K562 (cell line): ENCODE results near the gene PGS1. TPM values are rescaled to one million over a fixed set of nuclear protein-coding genes. Genes with fewer than 3 reads are reported as not detected.

Experiments used
- ATAC-seq: fragments of 200-7000 bp; cut with Tn5 transposase; 3 replicates; pipeline ENCODE4 v1.9.1; 2020; ENCODE audit warnings: moderate library complexity
- BruUV-seq: library from RNA; stranded (reverse); fragments of 400-500 nt; replicated peaks from 2 replicates; lab custom pipeline; 2021; lab: Mats Ljungman, UMichigan
- CTCF ChIA-PET: fragments of 300-600 bp; formaldehyde crosslinking; extraction: SDS; loops from one replicate; lab custom pipeline; 2021; ENCODE audit warnings: low intra/inter-chr PET ratio; lab: Yijun Ruan, JAX
- POLR2A ChIA-PET: fragments of 300-600, 350-650 bp; sonication (Branson Sonifier 250); formaldehyde crosslinking; extraction: SDS; loops from one replicate; lab custom pipeline; 2021; ENCODE audit warnings: antibody characterized with exemption, inconsistent platforms; lab: Yijun Ruan, JAX
- DNase-seq, 4 experiments: peaks; one replicate each; pipeline versions ENCODE4 v3.0.0 to v3.0.0-alpha.2; 2011 to 2018; ENCODE audit warnings: low spot score in 3 of 4, mixed read lengths in 3 of 4; ENCODE audit errors: extremely low read depth in 1 of 4
- FAIRE-seq: peaks from 2 replicates; lab custom pipeline; 2011; peaks lifted over from hg19 to GRCh38; lab: Jason Lieb, UNC
- H2AFZ ChIP-seq: 2 replicates; pipeline ENCODE4 v1.6.0; 2011; ENCODE audit warnings: low read depth, low read length, control low read depth, inconsistent platforms
- H3K27ac ChIP-seq: fragments of 200-600 bp; 3 replicates; pipeline ENCODE4 v1.8.0; 2011; ENCODE audit warnings: low read depth, mild to moderate bottlenecking, control low read depth, inconsistent platforms, low read length, moderate library complexity, mixed read lengths; ENCODE audit errors: extremely low read depth
- H3K27me3 ChIP-seq, 2 experiments: fragments of 300-600 bp in 1 of 2; 2 replicates in 1 of 2; 3 replicates in 1 of 2; pipeline versions ENCODE4 v1.6.0 to v1.8.0; 2011; ENCODE audit warnings: inconsistent platforms in 2 of 2, low read length in 2 of 2, mild to moderate bottlenecking in 1 of 2, mixed read lengths in 1 of 2, moderate library complexity in 1 of 2; ENCODE audit not compliant: control insufficient read depth in 2 of 2, insufficient read depth in 2 of 2
- H3K36me3 ChIP-seq: fragments of 300-600 bp; 3 replicates; pipeline ENCODE4 v1.8.0; 2011; ENCODE audit warnings: mild to moderate bottlenecking, low read length, inconsistent platforms; ENCODE audit not compliant: control insufficient read depth, insufficient read depth
- H3K4me1 ChIP-seq, 2 experiments: fragments of 200-600 bp in 1 of 2; replicated peaks in 1 of 2; 2 replicates in 1 of 2; 3 replicates in 1 of 2; pipeline versions ENCODE4 v1.5.1 to v1.8.0; 2011; ENCODE audit warnings: inconsistent platforms in 2 of 2, low read length in 2 of 2, mild to moderate bottlenecking in 1 of 2, mixed read lengths in 1 of 2, moderate library complexity in 1 of 2; ENCODE audit not compliant: control insufficient read depth in 2 of 2, insufficient read depth in 2 of 2
- H3K4me2 ChIP-seq: 2 replicates; pipeline ENCODE4 v1.6.1; 2011; ENCODE audit warnings: low read length, control low read depth, inconsistent platforms, mixed read lengths; ENCODE audit not compliant: insufficient read depth
- H3K4me3 ChIP-seq: fragments of 200-600 bp; sonication (generic), shearing (Covaris generic); 2 replicates; pipeline ENCODE4 v1.5.1; 2016; ENCODE audit warnings: control low read depth, inconsistent platforms
- H3K79me2 ChIP-seq: fragments of 200-600 bp; 3 replicates; pipeline ENCODE4 v1.8.0; 2011; ENCODE audit warnings: low read length, inconsistent platforms; ENCODE audit not compliant: control insufficient read depth, insufficient read depth
- H3K9ac ChIP-seq, 2 experiments: 2 replicates each; pipeline versions ENCODE4 v1.6.0 to v1.6.1; 2011; ENCODE audit warnings: low read depth in 2 of 2, low read length in 2 of 2, control low read depth in 1 of 2, inconsistent platforms in 1 of 2, mild to moderate bottlenecking in 1 of 2, mixed read lengths in 1 of 2; ENCODE audit not compliant: insufficient read depth in 1 of 2
- H3K9me1 ChIP-seq: one replicate; pipeline ENCODE4 v1.6.0; 2011; ENCODE audit warnings: inconsistent platforms, mild to moderate bottlenecking, low read length, moderate library complexity; ENCODE audit not compliant: control insufficient read depth, insufficient read depth
- H3K9me3 ChIP-seq: replicated peaks from 2 replicates; pipeline ENCODE4 v1.5.1; 2011; ENCODE audit warnings: low read depth, low read length, inconsistent platforms; ENCODE audit not compliant: control insufficient read depth, insufficient read depth
- H4K20me1 ChIP-seq: replicated peaks from 2 replicates; pipeline ENCODE4 v1.6.1; 2011; ENCODE audit warnings: low read length, inconsistent platforms, mixed read lengths; ENCODE audit not compliant: control insufficient read depth, insufficient read depth
- BMI1 ChIP-seq: fragments of 150-350 bp; IDR thresholded peaks from 2 replicates; pipeline ENCODE4 v1.6.1; 2014; ENCODE audit warnings: low read length
- ETV1 ChIP-seq: fragments of 450-650 bp; conservative IDR thresholded peaks from 2 replicates; pipeline ENCODE4 v1.6.1; 2016; ENCODE audit warnings: missing genetic modification characterization, control low read depth, low read depth, missing compliant biosample characterization
- FOSL1 ChIP-seq: fragments of 200-800 bp; sonication (Bioruptor generic); conservative IDR thresholded peaks from 2 replicates; pipeline ENCODE4 v1.6.1; 2016; ENCODE audit warnings: missing genetic modification characterization, missing compliant biosample characterization
- MEF2D ChIP-seq: conservative IDR thresholded peaks from 2 replicates; pipeline ENCODE4 v1.6.1; 2016; ENCODE audit warnings: low read depth, missing genetic modification characterization, missing compliant biosample characterization
- RBFOX2 ChIP-seq: fragments of 200-400 bp; formaldehyde crosslinking; IDR thresholded peaks from 2 replicates; pipeline ENCODE4 v1.6.1; 2017; ENCODE audit warnings: low read depth, mild to moderate bottlenecking, low read length, moderate library complexity
- ZNF431 ChIP-seq: sonication (generic); formaldehyde crosslinking; IDR thresholded peaks from 2 replicates; pipeline ENCODE4 v1.8.0; 2022; ENCODE audit warnings: mild to moderate bottlenecking, missing genetic modification reagents
- ZNF609 ChIP-seq: sonication (generic); formaldehyde crosslinking; IDR thresholded peaks from 2 replicates; pipeline ENCODE4 v1.8.1; 2023; ENCODE audit warnings: missing genetic modification reagents, mild to moderate bottlenecking, borderline replicate concordance
- WGBS: fragments of 100-300 bp; shearing (Covaris generic); methylation state at CpG from one replicate; pipeline ENCODE4 v1.1.6; 2016; ENCODE audit warnings: low coverage, mixed read lengths; ENCODE audit not compliant: insufficient coverage; ENCODE audit errors: missing lambda C conversion rate; 5-methylcytosine and 5-hydroxymethylcytosine counted together
- in situ Hi-C: fragments of 300-500 bp; cut with MboI; formaldehyde crosslinking; loops from 4 replicates; pipeline ENCODE4 v1.15.0; 2018; ENCODE audit warnings: inconsistent platforms, mixed read lengths
- intact Hi-C: fragments of 100-400 bp; cut with micrococcal nuclease; formaldehyde crosslinking; loops from 2 replicates; pipeline ENCODE4 v1.14.2; 2022
- polyA plus RNA-seq, 8 experiments: library from polyadenylated mRNA; depleted of rRNA in 4 of 8; stranded (reverse) in 5 of 8; unstranded in 3 of 8; fragments of >200 nt; fragmentation: Nextera tagmentation in 2 of 8; fragmentation: Illumina TruSeq in 1 of 8; extraction: Ambion mirVana in 2 of 8; extraction: Trizol in 1 of 8; gene quantifications; 2 replicates each; pipeline versions ENCODE4 v1.2.1 to v1.2.3, GENCODE V29; 2011 to 2014; ENCODE audit warnings: inconsistent platforms in 1 of 8, missing spikeins in 1 of 8
- total RNA-seq, 7 experiments: library from RNA; depleted of rRNA in 6 of 7; stranded (reverse); fragments of >200 nt in 6 of 7; fragmentation: Illumina TruSeq in 2 of 7; extraction: Trizol in 2 of 7; gene quantifications; 2 replicates each; pipeline versions ENCODE4 v1.2.1 to v1.2.3, GENCODE V29; 2011 to 2021; ENCODE audit warnings: low replicate concordance in 1 of 7

Gene PGS1
- total and polyA plus RNA-seq, 9 of the 15 experiments (the other 6 are each of a cell fraction or from before 2014, with no cell fraction given): 1.3 to 39.4 (median 22.3) TPM

GRCh38 chr17:78357672-78358537 is 20.5 kb upstream of the PGS1 start:
- CTCF ChIA-PET: no interaction called here
- no peak for DNase-seq
- Histone ChIP-seq H3K79me2 (peaks cover 41% of the 10 kb centered on the region), H3K27ac (peak overlapping the region; percentile 17; the same call in 1 of the 3 replicates), H3K4me2 (peak overlapping the region; percentile 88), H3K4me1 (peaks cover 47 to 69% of the 10 kb centered on the region in 2 experiments), H3K36me3 (peaks cover 33% of the 10 kb centered on the region), H2AFZ (no peak overlapping the region), H3K9ac (peak overlapping the region; percentile 86 to 99), H3K9me1 (peaks cover 23% of the 10 kb centered on the region), H4K20me1 (peaks cover 37% of the 10 kb centered on the region), H3K9me3 (no peaks in the 10 kb centered on the region), H3K27me3 (no peaks in the 10 kb centered on the region), H3K4me3 (peak overlapping the region; percentile 90)
- intact Hi-C loops (no loop called here), in situ Hi-C loops (no loop called here)
- FAIRE-seq: peak; percentile 54
- no TSS peak for BruUV-seq
- POLR2A ChIA-PET: interaction anchor here (0.6 to 1.3 kb wide), 4 partner anchors 10 to 43 kb away, joined by 3 to 4 read pairs (median 3); no protein-coding TSS in a partner anchor
- no peak for ATAC-seq
- WGBS: 66% methylated on average over 17 of the region's 25 CpGs
- TF ChIP-seq MEF2D (tag) (no peak), FOSL1 (tag) (no peak), BMI1 (no peak), RBFOX2 (peak; percentile 48), ETV1 (tag) (no peak), ZNF609 (no peak), ZNF431 (no peak)
